ENCODE measurements around the gene CDPF1.

The CDPF1 gene

DNA sequence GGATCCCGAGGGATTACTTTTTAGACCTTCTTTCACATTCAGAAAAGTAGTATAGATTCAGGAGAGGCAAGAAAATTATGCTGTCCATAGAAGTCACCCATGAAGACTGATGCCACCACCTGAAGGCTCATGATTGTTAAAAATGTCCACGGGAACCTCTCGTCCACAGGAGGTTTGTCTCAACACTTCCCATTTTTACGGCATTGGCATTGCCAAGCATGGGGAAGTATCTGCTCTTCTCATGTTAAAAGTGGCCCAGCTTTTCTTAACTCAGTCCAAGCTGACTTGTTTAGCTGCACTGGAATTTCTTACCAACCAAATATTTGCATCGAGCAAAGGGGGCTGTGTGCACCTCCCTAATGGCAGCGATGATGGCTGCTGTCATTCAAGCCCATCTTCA, 9.6 kb downstream of the CDPF1 start:
- TF ChIP-seq CTCF (IDR thresholded peaks at IDR 0.05; ENCODE audit: borderline replicate concordance, insufficient read depth, low read depth, low read length) = no peak
- H3K4me3 ChIP-seq (ENCODE audit: low read depth, low read length) = no peak overlapping the region

GRCh38 chr22:46240073-46240472, 10.0 kb downstream of the CDPF1 start:
- no peak overlapping the region for H3K4me3 ChIP-seq (ENCODE audit: low read depth, low read length)
- no peak for TF ChIP-seq CTCF (IDR thresholded peaks at IDR 0.05; ENCODE audit: borderline replicate concordance, insufficient read depth, low read depth, low read length)

- H3K4me3 ChIP-seq (ENCODE audit: low read depth, low read length) = no peak overlapping the region
- no peak for TF ChIP-seq CTCF (IDR thresholded peaks at IDR 0.05; ENCODE audit: borderline replicate concordance, insufficient read depth, low read depth, low read length)
These were observed 10.6 kb downstream of the CDPF1 start for GRCh38 chr22:46239261-46240048.

DNA sequence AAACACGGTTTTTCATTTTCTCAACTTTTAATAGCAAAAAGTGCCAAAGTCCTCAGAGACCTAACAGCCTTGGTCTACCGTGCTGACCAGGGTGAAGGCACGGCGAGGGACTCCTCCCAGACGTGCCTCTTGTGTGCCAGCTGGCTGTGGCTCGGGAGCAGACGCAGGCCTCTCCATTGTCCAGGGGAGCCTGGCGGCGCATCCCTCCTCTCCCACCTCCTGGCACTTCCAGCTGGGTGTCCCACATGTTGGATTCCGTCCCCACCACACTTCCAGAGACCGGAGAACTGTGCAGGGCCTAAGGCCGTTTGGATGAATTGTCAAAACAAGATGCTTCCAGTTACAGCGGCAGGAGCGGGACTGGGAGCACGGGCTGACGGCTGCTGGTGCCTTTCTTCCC, 11.6 kb downstream of the CDPF1 start:
- TF ChIP-seq CTCF (IDR thresholded peaks at IDR 0.05; ENCODE audit: borderline replicate concordance, insufficient read depth, low read depth, low read length) = no peak
- H3K4me3 ChIP-seq (ENCODE audit: low read depth, low read length) = no peak overlapping the region

DNA sequence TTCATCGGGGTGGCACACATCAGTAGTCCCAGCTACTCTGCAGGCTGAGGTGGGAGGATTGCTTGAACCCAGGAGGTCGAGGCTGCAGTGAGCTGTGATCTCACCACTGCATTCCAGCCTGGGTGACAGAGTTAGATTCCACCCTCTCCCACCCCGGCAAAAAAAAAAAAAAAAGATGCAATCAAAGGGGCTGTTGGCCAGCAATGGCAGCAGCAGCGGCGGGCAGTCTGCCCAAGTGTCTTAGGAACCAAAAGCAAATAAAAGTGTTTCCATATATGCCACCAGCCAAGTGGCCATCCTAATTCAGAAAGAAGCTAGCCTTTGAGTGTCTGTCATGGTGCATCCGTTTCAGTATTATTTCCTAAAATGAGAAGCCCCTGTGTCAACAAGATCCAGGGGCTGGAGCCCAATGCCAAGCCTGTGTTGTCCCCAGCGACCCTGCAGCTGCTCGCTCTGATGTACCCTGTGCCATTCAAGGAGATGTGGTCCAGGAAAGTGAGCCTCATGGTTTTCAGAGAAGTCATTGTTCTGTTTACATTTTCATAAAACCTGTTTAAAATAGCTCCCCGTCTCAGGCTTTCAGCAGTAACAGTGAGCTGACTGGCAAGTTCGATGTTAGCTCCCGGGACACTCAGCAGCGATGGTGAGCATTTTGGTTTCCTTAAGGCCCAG, 12.5 kb downstream of the CDPF1 start:
- no peak overlapping the region for H3K4me3 ChIP-seq (ENCODE audit: low read depth, low read length)

GRCh38 chr22:46234969-46235368, 15.1 kb downstream of the CDPF1 start:
- H3K4me3 ChIP-seq (ENCODE audit: low read depth, low read length) = no peak overlapping the region
- TF ChIP-seq CTCF (IDR thresholded peaks at IDR 0.05; ENCODE audit: borderline replicate concordance, insufficient read depth, low read depth, low read length) = no peak

More for the DNA sequence above, 12.5 kb downstream of the CDPF1 start:
- TF ChIP-seq CTCF (IDR thresholded peaks at IDR 0.05; ENCODE audit: borderline replicate concordance, insufficient read depth, low read depth, low read length) = no peak

DNA sequence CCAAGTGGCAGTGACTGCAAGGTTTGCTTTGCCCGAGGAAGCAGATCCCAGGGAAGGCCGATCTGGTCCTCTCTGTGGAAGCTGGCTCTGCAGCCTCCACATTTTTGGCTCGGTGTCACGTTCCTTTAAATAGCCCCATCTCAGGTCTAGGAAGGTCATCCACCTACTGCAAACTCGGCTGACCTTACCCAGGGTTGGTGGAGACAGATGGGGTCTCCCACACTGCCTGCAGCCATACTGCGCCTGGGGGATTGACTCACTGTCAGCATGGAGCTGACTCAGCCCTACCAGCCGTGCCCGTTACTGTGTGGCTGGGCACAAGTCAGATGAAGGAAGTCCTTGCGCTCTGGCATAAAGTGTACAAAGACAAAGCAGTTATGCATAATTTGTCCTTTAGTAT, 16.9 kb downstream of the CDPF1 start:
- H3K4me3 ChIP-seq (ENCODE audit: low read depth, low read length) = no peak overlapping the region
- TF ChIP-seq CTCF (IDR thresholded peaks at IDR 0.05; ENCODE audit: borderline replicate concordance, insufficient read depth, low read depth, low read length) = no peak

All from GM12875 (cell line).